ENCODE data around the gene RNF157.
A peak's percentile ranks its signal among the peaks of the same experiment; 100 is the strongest.
"Not testable (repeated sequence)": the region's sequence is repeated elsewhere in the genome, so short reads cannot be mapped to it uniquely, and the experiment has no call there.

Gene RNF157

DNA sequence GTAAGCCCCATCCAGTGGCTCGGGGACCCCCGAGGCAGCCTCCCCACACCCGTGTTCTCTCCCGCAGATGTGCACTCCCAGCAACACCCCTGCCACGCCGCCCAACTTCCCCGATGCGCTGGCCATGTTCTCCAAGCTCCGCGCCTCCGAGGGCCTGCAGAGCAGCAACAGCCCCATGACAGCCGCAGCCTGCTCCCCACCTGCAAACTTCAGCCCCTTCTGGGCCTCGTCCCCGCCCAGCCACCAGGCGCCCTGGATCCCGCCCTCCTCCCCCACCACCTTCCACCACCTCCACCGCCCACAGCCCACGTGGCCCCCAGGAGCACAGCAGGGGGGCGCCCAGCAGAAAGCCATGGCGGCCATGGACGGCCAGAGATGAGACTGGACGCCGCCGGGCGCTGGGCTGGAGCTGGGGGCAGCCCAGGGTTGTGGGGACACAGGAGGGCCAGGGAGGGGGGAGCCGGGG is 29.9 kb upstream of the RNF157 start:
- peaks cover 51% of the 10 kb centered on the region for H3K36me3 ChIP-seq (ENCODE audit: control insufficient read depth, low read length)
- H4K20me1 ChIP-seq (ENCODE audit: control insufficient read depth, insufficient read depth, low read depth, low read length) = no peaks in the 10 kb centered on the region
- peak overlapping the region; percentile 81 for H3K4me2 ChIP-seq (ENCODE audit: low read length)
- peaks cover 21% of the 10 kb centered on the region for H3F3A ChIP-seq (ENCODE audit: control insufficient read depth, insufficient read depth)
- peaks cover 57% of the 10 kb centered on the region for H3K79me2 ChIP-seq (ENCODE audit: control insufficient read depth, low read length)
- TF ChIP-seq EZH2phosphoT487 (IDR thresholded peaks at IDR 0.05; ENCODE audit: borderline replicate concordance, low read length) = no peak
- TF ChIP-seq, protein P1, sequence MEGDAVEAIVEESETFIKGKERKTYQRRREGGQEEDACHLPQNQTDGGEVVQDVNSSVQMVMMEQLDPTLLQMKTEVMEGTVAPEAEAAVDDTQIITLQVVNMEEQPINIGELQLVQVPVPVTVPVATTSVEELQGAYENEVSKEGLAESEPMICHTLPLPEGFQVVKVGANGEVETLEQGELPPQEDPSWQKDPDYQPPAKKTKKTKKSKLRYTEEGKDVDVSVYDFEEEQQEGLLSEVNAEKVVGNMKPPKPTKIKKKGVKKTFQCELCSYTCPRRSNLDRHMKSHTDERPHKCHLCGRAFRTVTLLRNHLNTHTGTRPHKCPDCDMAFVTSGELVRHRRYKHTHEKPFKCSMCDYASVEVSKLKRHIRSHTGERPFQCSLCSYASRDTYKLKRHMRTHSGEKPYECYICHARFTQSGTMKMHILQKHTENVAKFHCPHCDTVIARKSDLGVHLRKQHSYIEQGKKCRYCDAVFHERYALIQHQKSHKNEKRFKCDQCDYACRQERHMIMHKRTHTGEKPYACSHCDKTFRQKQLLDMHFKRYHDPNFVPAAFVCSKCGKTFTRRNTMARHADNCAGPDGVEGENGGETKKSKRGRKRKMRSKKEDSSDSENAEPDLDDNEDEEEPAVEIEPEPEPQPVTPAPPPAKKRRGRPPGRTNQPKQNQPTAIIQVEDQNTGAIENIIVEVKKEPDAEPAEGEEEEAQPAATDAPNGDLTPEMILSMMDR (IDR thresholded peaks at IDR 0.05; ENCODE audit: low read depth, low read length, poor library complexity, severe bottlenecking) = no peak
- H3K9me2 ChIP-seq (replicated peaks; ENCODE audit: control insufficient read depth, low read length) = no peaks in the 10 kb centered on the region
- no peaks in the 10 kb centered on the region for H3K27me3 ChIP-seq (ENCODE audit: control insufficient read depth, low read length)
- H3K9me3 ChIP-seq (ENCODE audit: control insufficient read depth, insufficient read depth, low read length) = no peaks in the 10 kb centered on the region
- peak overlapping the region; percentile 88 for H3K4me3 ChIP-seq (ENCODE audit: low read length)
- H3K4me1 ChIP-seq (ENCODE audit: control insufficient read depth, low read length) = peaks cover 71% of the 10 kb centered on the region
- H3K27ac ChIP-seq (ENCODE audit: low read depth, low read length) = peak overlapping the region; percentile 91

DNA sequence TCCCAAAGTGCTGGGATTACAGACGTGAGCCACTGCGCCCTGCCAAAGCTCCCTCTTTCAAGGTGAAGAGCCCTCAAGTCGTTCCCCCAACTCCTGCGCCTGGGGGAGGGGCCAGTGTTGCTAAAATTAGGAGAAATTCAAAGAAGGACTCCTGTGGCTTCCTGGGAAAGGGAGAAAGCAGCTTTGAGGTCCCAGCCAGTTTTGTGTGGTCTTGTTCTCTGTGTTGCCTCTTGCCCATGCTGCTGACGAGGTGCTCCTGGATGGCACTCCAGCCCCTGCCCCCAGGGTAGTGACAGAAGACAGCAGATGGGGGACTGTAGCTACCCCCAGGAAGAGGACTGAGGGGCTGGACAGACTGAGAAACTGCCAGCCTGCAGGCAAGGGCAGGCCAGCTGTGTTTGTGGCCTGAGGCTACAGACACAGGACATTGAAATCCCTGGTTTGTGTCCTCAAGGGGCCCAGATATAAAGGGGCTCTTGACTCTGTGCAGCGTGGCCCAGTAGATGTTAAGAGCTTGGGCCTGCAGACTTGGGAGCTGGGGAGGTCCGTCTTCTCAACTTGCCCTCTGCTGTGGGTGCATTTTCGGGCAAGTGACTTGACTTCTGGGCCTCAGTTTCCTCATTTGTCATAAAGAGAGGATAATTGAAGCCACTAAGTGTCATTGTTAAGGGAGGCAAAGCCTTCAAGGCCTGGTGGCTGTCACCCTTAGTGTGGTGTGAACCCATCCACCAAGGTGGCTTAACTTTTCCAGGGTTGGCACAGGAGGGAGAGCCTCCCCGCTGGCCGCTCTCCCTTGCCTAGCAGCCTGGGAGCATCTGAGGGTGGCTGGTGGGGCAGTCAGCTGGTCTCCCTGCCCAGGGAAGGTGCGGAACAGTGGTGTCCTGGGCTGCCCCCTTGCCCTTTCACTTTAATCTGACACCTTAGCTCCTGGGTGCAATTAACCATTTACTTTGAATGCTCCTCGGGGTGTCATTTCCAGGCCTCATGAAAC is 29.0 kb upstream of the RNF157 start:
- Histone ChIP-seq H3K9me3 (ENCODE audit: control insufficient read depth, insufficient read depth, low read length) (no peaks in the 10 kb centered on the region), H3K27ac (ENCODE audit: low read depth, low read length) (peak overlapping the region; percentile 91), H4K20me1 (ENCODE audit: control insufficient read depth, insufficient read depth, low read depth, low read length) (no peaks in the 10 kb centered on the region), H3K4me2 (ENCODE audit: low read length) (peak overlapping the region; percentile 81), H3F3A (ENCODE audit: control insufficient read depth, insufficient read depth) (peaks cover 25% of the 10 kb centered on the region), H3K9me2 (replicated peaks; ENCODE audit: control insufficient read depth, low read length) (no peaks in the 10 kb centered on the region), H3K4me1 (ENCODE audit: control insufficient read depth, low read length) (peaks cover 74% of the 10 kb centered on the region), H3K4me3 (ENCODE audit: low read length) (peak overlapping the region; percentile 88), H3K36me3 (ENCODE audit: control insufficient read depth, low read length) (peaks cover 51% of the 10 kb centered on the region), H3K27me3 (ENCODE audit: control insufficient read depth, low read length) (no peaks in the 10 kb centered on the region), H3K79me2 (ENCODE audit: control insufficient read depth, low read length) (peaks cover 57% of the 10 kb centered on the region)
- no peak for TF ChIP-seq EZH2phosphoT487 (IDR thresholded peaks at IDR 0.05; ENCODE audit: borderline replicate concordance, low read length)
- TF ChIP-seq, protein P1 (IDR thresholded peaks at IDR 0.05; ENCODE audit: low read depth, low read length, poor library complexity, severe bottlenecking) = no peak

DNA sequence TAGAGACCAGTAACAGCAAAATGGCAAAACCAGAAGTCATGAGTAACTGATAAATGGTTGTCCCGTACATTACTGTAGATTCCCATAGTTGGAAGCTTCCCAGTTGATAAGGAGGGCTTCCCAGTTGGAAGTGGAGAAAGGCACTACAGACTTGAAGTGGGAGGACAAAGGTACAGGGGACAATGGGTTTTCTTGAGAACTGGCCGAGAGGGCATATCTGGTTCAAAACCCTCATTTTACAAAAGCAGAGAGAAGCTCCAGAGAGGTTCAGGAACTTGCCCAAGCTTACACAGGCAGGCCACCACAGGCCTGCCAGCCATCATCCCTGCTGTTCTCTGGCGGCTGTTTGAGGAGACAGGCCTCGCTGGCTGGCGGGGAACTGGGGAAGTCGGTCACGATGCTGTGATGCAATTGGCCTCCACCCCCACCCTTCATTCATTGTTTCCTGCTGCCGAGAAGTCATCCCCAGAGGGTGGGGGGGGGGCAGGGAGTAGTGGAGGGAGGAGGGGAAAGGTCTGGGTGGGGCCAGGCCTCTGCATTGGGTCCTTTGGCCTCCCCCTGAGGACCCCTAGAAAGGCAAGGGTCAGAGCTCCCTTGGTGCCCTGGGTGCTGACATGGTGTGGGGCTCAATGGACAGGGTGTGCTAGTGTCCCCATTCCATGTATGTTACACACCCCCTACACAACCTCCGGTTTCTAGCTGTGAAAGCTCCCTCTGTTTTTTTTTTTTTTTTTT is 27.9 kb upstream of the RNF157 start:
- H3K27me3 ChIP-seq (ENCODE audit: control insufficient read depth, low read length) = no peaks in the 10 kb centered on the region
- H3K9me2 ChIP-seq (replicated peaks; ENCODE audit: control insufficient read depth, low read length) = no peaks in the 10 kb centered on the region
- H3K27ac ChIP-seq (ENCODE audit: low read depth, low read length) = peak overlapping the region; percentile 91
- peaks cover 30% of the 10 kb centered on the region for H3F3A ChIP-seq (ENCODE audit: control insufficient read depth, insufficient read depth)
- TF ChIP-seq, protein P1 (IDR thresholded peaks at IDR 0.05; ENCODE audit: low read depth, low read length, poor library complexity, severe bottlenecking) = no peak
- no peak for TF ChIP-seq EZH2phosphoT487 (IDR thresholded peaks at IDR 0.05; ENCODE audit: borderline replicate concordance, low read length)
- H3K4me3 ChIP-seq (ENCODE audit: low read length) = peak overlapping the region; percentile 88
- peaks cover 81% of the 10 kb centered on the region for H3K4me1 ChIP-seq (ENCODE audit: control insufficient read depth, low read length)
- peaks cover 57% of the 10 kb centered on the region for H3K79me2 ChIP-seq (ENCODE audit: control insufficient read depth, low read length)
- H3K9me3 ChIP-seq (ENCODE audit: control insufficient read depth, insufficient read depth, low read length) = no peaks in the 10 kb centered on the region
- H4K20me1 ChIP-seq (ENCODE audit: control insufficient read depth, insufficient read depth, low read depth, low read length) = no peaks in the 10 kb centered on the region
- peaks cover 51% of the 10 kb centered on the region for H3K36me3 ChIP-seq (ENCODE audit: control insufficient read depth, low read length)
- H3K4me2 ChIP-seq (ENCODE audit: low read length) = peak overlapping the region; percentile 81

DNA sequence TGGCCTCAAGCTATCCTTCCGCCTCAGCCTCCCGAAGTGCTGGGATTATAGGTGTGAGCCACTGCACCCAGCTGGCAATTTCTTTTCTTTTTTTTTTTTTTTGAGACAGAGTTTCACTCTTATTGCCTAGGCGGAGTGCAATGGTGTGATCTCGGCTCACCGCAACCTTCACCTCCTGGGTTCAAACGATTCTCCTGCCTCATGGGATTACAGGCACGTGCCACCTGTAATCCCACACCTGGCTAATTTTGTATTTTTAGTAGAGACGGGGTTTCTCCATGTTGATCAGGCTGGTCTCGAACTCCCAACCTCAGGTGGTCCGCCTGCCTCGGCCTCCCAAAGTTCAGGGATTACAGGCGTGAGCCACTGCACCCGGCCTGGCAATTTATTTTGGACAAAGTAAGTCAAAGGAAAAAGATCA is 27.3 kb upstream of the RNF157 start:
- not testable (repeated sequence) for H3K9me3 ChIP-seq (ENCODE audit: control insufficient read depth, insufficient read depth, low read length); H4K20me1 ChIP-seq (ENCODE audit: control insufficient read depth, insufficient read depth, low read depth, low read length); H3K27me3 ChIP-seq (ENCODE audit: control insufficient read depth, low read length); H3K9me2 ChIP-seq (replicated peaks; ENCODE audit: control insufficient read depth, low read length)
- Histone ChIP-seq H3K27ac (ENCODE audit: low read depth, low read length) (peak overlapping the region; percentile 91), H3F3A (ENCODE audit: control insufficient read depth, insufficient read depth) (peaks cover 29% of the 10 kb centered on the region), H3K36me3 (ENCODE audit: control insufficient read depth, low read length) (peaks cover 51% of the 10 kb centered on the region), H3K79me2 (ENCODE audit: control insufficient read depth, low read length) (peaks cover 57% of the 10 kb centered on the region), H3K4me1 (ENCODE audit: control insufficient read depth, low read length) (peaks cover 81% of the 10 kb centered on the region), H3K4me3 (ENCODE audit: low read length) (peak overlapping the region; percentile 88), H3K4me2 (ENCODE audit: low read length) (peak overlapping the region; percentile 81)

Measured in DOHH2 (cell line).